ENCODE results near the gene TAAR9.
"Not testable (repeated sequence)": the region's sequence is repeated elsewhere in the genome, so short reads cannot be mapped to it uniquely, and the experiment has no call there.

Gene TAAR9

DNA sequence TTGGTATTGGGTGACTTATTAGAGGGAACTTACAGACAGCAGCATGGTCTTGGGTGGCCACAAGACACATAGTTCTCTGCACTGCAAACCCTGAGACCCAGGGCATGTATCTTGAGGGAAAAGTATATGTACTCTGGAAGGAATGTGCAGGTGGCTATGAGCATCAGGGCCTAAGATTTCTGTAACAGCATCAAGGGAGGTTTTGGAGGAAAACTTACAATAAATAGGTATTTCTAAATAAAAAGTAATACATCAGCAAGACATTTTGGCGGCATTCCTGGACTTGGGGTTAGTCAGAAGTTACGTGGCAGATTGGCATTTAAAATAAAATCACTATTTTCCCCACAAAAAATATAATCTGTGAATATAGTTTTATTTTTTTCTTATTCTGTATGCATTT is 17.1 kb upstream of the TAAR9 start:
- no peak for DNase-seq

GRCh38 chr6:132524646-132525045 is 13.4 kb upstream of the TAAR9 start:
- DNase-seq = no peak

DNA sequence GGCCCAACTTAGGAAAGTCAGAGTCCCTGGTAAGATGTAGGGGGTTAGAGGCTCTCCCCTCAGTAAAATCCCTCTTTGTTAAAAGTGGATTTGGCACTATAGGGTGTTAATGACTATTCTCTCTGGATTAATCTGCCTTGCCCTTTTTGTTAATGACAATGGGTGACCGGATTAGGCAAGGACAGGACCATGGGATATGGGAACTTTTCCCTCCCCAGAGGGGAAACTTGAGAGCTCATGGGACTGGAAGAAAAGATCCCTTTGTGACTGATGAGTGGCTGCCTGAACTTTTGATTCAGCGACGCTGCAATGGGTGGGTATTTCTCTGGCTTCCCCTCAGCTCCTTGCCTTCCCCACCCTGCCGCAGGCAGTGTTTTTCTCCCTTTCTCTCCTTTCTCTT is 12.2 kb upstream of the TAAR9 start:
- DNase-seq = no peak

GRCh38 chr6:132526461-132526860 is 11.6 kb upstream of the TAAR9 start:
- DNase-seq = no peak

DNA sequence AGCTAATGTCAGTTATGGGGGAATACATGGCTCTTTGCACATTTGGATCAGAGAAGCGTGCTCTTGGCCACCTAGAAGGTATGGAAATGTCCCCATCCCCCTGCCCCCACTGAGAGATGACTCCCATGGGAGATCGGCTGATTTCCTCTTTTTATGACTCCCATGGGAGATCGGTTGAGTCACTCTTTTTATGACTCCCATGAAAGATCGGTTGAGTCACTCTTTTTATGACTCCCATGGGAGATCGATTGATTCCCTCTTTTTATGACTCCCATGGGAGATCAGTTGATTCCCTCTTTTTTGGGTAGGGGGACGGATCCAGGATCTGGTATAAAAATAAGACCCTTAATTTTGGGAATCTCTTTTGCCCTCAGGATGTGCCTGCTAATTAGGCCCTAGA is 10.3 kb upstream of the TAAR9 start:
- DNase-seq = no peak

- DNase-seq = peak; percentile 74
Measured at GRCh38 chr6:132530293-132530974, 7.6 kb upstream of the TAAR9 start.

DNA sequence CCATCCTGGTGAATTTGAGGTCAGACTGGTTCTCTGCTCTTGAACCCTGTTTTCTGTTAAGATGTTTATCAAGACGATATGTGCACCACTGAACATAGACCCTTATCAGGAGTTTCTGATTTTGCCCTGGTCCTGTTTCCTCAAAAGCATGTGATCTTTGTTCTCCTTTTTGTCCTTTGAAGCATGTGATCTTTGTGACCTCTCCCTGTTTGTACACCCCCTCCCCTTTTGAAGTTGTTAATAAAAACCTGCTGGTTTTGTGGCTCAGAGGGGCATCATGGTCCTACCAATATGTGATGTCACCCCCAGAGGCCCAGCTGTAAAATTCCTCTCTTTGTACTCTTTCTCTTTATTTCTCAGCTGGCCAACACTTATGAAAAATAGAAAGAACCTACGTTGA is 3.5 kb upstream of the TAAR9 start:
- not testable (repeated sequence) for DNase-seq

- no peak for DNase-seq
Measured at GRCh38 chr6:132537145-132537544, 932 bp upstream of the TAAR9 start.

DNA sequence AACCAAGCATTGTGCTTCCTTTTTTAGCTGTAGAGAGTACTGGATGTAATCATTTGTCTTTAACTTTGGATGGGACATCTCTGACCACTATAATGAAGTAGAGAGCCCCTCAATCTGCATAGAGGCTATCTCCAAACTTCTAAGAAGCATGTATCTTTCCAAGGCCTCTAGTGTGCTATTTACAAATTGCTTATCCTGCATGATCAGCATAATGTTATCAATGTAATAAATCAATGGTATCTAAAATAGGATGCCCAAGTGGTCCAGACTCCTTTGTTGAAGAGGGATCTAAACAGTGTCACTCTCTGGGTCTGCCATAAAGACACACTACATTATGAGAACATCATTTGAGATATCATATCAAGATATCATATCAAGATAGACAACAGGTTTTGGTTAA is 6.7 kb downstream of the TAAR9 start:
- no peak for DNase-seq

GRCh38 chr6:132548746-132549463 is 10.8 kb downstream of the TAAR9 start:
- no peak for DNase-seq

GRCh38 chr6:132551214-132551613 is 13.1 kb downstream of the TAAR9 start:
- no peak for DNase-seq

DNA sequence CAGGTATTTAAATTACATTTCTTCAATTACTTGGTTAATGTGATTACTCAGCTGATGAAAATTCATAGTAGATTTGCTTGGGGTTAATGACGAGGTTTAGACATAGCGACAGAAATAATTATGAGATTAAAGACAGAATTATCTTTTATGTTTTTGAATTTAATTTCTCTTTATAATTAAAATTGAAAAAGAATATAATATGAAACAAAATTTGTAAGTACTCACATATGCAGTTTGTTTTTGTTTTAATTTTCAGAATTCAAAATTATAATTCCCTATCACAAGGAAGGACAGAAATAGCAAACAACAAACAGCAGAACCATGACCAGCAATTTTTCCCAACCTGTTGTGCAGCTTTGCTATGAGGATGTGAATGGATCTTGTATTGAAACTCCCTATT is 14.3 kb downstream of the TAAR9 start, which contains the start of gene TAAR8:
TAAR8 (plus strand) TSS at position 301 of the 400 bp plus-strand sequence; CDS start at position 322, 21 bp downstream.
- DNase-seq = no peak

GRCh38 chr6:132560087-132560486 is 22.0 kb downstream of the TAAR9 start:
- not testable (repeated sequence) for DNase-seq

- no peak for DNase-seq
Measured at GRCh38 chr6:132566404-132566803, 28.3 kb downstream of the TAAR9 start.

GRCh38 chr6:132567566-132567965 is 29.5 kb downstream of the TAAR9 start:
- no peak for DNase-seq

- no peak for DNase-seq
Measured at GRCh38 chr6:132568611-132569010, 30.5 kb downstream of the TAAR9 start.

- no peak for DNase-seq
Measured at GRCh38 chr6:132569170-132569569, 31.1 kb downstream of the TAAR9 start.

GRCh38 chr6:132570221-132570777 is 32.2 kb downstream of the TAAR9 start, which contains the start of gene TAAR6:
Gene TAAR6, plus strand, starts transcription at chr6:132570322. Its CDS starts 0 bp downstream, at chr6:132570322.
- no peak for DNase-seq

DNA sequence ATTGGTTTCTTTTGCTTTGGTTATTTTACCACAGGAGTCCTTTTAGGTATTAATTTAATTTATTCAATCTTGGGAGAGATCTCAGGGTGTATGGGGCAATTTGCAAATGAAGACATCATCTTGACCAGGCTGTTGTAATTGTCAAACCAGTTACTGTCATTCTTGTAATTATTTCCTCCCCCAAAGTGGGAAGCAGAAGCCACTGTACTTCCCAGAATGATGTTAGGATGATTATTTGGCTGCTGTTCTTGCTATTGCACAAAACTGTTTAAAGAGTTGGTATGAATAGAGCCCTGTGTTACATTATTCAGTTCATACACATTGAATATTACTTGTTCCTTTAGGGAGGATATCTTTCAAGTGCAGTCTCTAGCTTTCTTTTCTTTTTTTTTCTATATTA is 33.7 kb downstream of the TAAR9 start:
- DNase-seq = no peak

- no peak for DNase-seq
Measured at GRCh38 chr6:132584698-132585097, 46.6 kb downstream of the TAAR9 start.

GRCh38 chr6:132587424-132587823 is 49.3 kb downstream of the TAAR9 start:
- DNase-seq = no peak
